Cerebellar cortex (tissue), 1 donor: ENCODE data around the gene IGSF3.
"Not testable (repeated sequence)": the region's sequence is repeated elsewhere in the genome, so short reads cannot be mapped to it uniquely, and the experiment has no call there.

Experiments
- DNase-seq: peaks from one replicate; pipeline ENCODE4 v3.0.0-alpha.2; 2015; ENCODE audit warnings: low spot score

The IGSF3 gene

GRCh38 chr1:116574581-116575291 is 92.8 kb downstream of the IGSF3 start:
- DNase-seq, result peak; percentile 68

DNA sequence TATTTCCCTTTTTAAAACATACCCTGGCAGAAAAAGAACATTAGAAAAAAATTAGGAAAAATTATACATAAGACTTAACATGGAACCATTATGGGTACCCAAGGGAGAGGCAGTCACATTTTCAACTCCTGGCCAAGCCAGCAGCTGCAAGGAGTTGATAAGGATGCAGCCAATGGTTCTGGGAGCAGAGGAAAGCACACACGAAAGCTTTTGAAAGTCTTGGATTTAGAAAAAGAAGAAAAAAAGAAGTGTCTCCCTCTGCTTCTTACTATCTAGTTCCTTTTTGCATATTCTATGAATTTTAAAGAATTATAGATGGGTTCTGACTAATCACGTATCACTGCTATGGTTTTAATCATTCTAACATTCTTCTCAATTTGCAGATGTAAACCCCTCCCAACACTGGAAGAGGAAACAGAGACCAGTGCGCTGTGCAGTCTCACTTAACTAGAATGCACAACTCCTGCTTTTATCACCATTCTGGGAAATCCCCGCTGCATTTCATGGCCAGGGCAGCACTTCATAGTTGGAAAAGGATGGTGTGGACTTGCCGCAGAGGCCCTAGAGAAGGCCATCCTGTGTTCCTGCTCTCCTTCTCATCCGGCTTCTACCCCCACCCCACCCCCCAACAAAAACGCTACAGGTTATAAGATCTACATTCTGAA is 94.0 kb downstream of the IGSF3 start:
- DNase-seq, result no peak

- no peak for DNase-seq
These were observed 94.6 kb downstream of the IGSF3 start for GRCh38 chr1:116572771-116573430.

GRCh38 chr1:116572099-116572498 is 95.4 kb downstream of the IGSF3 start:
- DNase-seq, result no peak

DNA sequence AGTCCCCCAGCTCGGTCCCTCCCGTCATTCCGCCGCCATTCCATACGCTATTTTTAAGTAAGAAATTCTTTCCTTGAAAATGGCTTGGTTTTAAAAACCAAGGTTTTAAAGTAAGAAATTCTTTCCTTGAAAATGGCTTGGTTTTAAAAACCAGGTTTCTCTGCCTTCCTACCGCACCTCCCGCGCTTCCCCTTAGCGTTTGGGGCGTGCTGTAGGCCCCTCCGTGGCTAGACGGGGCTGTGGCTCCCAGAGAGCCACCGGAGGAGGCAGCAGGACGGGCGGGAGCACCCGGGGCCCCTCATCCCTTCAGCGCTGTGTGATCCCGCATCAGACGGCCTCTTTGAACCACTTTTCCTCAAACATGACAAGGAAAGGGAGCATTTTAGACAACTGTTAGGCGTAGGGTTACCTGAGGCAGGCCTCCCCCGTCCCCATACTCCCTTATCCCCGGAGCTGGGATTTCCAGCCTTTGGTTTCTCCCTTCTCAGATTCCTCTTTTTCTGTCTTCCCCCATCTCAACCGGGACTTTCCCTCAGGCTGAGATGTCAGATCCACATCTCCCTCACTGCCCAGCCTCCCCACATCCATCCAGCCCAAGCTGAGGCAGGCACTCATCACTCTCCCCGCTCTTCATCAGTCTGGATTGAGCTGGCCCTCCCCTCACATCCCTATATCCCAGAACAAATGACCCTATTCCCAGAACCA is 96.2 kb downstream of the IGSF3 start:
- no peak for DNase-seq

DNA sequence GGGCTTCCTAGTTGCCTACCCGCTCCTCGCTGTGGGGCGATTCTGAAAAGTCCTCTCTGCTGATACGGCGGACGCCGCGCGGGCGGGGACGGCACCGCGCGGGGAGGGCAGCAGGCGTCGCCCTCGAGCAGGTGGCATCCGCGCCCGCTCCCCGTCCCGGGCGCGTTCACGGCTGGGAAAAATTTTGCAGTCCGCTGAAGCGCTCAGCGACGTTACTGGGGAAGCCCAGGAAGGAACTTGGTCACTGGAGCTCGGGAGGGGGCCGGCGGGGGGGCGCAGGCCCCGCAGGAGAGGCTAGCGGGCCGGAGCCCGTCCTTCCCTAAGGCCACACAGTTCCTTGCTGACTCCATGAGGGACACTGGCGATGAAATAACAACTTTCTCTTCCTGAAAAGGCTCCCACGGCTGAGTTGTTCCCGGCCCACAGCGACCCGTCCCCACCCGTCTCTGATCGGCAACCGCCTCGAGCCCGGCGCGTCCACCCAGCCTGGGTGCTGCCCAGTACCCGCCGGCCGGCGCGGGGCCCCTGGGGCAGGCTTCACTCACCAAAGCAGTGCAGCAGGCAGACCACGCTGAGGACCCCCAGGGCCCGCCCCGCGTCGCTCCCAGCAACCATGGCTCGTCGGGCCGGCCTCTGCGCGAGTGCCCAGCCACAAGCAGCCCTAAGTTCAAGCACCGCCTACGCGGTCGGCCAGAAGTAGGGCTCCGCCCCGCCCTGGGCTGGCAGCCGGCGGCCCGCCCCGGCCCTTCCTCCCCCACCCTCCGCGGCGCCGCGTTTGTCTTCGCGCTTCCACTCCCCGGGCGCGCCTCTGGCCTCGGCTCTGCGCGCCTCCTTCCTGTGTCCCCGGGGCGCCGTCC is 96.9 kb downstream of the IGSF3 start, which contains the start of gene CD58:
CD58 (minus strand) TSS at position 669 of the 857 bp plus-strand sequence; CDS start at position 615, 54 bp downstream.
- DNase-seq, result peak; percentile 37

DNA sequence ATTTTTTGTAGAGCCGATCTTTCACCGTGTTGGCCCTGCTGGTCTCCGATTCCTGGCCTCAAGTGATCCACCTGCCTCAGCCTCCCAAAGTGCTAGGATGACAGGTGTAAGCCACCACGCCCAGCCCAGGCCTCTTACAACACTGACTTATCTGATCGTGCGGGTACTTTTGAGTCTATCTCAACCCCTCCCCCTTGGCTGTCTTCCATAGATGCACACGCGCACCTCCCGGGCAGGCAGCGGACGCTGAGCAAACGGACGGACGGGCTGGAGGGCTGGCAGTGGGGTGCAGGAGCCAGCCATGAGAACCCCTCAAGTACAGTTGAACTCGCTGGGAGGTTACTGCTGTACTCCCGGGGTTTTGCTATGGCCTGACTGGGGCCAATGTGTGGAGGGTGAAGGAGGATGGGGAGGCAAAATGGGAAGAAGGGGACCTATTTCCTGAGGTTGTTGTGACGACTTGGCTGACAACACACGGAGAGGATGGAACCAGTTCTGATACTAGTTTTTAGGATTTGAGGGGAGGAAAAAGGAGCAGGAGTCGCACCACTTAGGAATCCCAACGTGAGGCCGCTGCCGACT is 97.7 kb downstream of the IGSF3 start:
- DNase-seq, result no peak

GRCh38 chr1:116569381-116569670 is 98.2 kb downstream of the IGSF3 start:
- DNase-seq, result no peak

DNA sequence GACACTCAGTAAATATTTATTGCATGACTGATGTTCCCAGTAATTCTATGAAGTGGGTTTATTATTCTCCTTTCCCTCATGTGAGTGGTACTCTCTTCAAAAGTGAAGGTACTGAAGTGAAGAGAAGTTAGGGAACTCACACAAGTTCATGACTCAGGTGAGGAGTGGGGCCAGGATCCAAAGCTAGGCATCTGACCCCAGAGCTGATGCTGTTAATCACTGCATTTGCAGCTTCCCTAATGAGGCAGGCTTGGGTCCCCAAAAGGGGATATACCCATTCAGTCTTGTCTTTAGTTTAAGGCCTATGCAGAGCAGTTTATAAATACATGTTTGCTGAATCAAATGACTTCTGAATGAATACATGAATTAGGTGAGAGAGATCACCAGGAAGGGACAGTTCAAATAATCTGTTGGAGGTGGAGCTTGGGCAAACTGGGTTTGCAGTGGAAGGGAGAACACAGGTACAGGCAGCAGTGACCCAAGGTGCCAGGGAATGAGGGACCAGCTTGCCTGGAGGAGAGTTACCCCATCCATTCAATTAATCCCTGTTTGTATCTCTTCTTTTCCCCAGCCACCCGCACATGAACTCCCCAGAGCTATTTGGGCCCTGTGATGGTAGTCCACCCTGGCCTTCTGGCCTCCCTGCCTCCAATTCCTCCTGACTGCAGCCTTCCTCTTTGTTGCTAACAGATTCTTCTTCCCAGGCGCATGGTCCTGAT is 98.7 kb downstream of the IGSF3 start:
- DNase-seq, result no peak

- no peak for DNase-seq
These were observed 99.5 kb downstream of the IGSF3 start for GRCh38 chr1:116567790-116568661.

DNA sequence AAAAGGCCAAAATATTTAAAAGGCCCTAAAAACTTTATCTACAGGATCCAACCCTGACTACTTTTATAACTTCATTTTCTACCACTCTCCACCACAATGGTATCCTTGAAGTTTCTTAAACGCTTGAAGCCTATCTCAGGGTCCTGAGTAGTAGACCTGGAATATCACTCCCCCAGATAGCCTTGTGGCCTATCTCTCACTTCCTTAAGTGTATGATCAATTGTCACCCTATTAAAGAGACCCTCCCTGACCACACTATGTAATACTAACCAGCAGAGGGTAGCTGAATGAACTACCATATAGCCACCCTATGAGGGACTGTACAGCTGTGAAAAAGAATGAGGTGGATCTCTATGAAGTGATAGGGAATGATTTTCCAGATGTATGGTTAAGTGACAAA is 102.3 kb downstream of the IGSF3 start:
- DNase-seq, result no peak

DNA sequence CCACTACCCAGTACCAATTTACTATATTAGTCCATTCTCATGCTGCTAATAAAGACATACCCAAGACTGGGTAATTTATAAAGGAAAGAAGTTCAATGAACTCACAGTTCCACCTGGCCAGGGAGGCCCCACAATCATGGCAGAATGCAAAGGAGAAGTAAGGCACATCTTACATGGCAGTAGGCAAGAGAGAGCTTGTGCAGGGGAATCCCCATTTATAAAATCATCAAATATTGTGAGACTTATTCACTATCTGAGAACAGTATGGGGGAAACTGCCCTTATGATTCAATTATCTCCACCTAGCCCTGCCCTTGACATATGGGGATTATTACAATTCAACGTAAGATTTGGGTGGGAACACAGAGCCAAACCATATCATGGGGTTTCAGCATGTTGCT is 103.1 kb downstream of the IGSF3 start:
- no peak for DNase-seq

GRCh38 chr1:116562465-116562864 is 105.1 kb downstream of the IGSF3 start:
- not testable (repeated sequence) for DNase-seq

GRCh38 chr1:116561563-116561962 is 106.0 kb downstream of the IGSF3 start:
- DNase-seq, result no peak

GRCh38 chr1:116560704-116561490 is 106.6 kb downstream of the IGSF3 start:
- DNase-seq, result no peak

DNA sequence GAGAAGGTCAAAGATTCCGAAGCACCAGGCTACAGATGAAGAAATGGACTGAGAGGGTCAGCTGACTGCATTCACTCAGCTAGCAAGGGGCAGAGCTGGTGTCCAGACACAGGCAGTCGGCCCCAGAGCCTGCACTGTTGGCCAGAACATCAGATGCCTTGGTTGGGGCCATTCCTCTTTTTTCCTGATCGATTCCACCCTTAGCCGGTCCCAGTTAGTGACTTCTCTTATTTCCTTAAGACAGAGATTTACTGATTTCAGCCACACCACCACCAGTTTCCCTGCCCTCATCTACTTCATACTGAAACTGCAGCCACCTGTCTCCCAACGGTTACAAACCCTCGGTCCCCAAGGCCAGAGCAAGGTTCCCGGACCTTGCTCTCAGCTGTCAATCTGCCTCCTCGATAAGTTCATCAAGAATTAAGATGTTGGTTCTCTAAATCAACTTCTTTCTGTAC is 108.2 kb downstream of the IGSF3 start:
- no peak for DNase-seq

- no peak for DNase-seq
These were observed 109.0 kb downstream of the IGSF3 start for GRCh38 chr1:116558571-116558970.

DNA sequence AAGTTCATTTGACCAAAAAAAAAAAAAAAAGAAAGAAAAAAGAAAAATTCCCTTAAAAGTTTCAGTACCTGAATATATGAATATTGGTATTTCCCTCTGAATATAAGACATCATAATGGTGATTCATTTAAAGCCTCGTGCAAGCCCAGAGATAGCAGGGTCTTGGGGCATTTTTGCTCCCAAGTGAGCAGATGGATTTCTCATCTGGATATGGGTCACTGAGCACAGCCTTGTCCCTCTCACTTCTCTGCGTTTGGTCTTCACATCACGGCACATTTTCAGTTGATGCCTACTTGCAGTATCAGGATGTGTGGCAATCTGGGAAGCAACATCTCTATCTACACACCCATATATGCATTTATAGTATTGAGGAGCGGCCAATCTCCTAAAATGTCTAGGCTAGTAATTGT is 109.4 kb downstream of the IGSF3 start:
- no peak for DNase-seq
